Neural progenitor cell (in vitro differentiated cells): ENCODE data around the gene PCDHGA5. TPM values are rescaled to one million over a fixed set of nuclear protein-coding genes. Genes with fewer than 3 reads are reported as not detected.

Experiments
- DNase-seq: peaks from one replicate; pipeline ENCODE4 v3.0.0-alpha.2; 2016; ENCODE audit warnings: low spot score
- H2AFZ ChIP-seq: fragments of 200-600 bp; sonication (generic); replicated peaks from 2 replicates; pipeline ENCODE4 v1.6.1; 2016; ENCODE audit warnings: antibody characterized with exemption
- H3F3A ChIP-seq: fragments of 200-600 bp; sonication (generic); 2 replicates; pipeline ENCODE4 v1.6.1; 2016; ENCODE audit warnings: antibody characterized with exemption, low read depth
- H3K27ac ChIP-seq: fragments of 200-600 bp; sonication (generic); 2 replicates; pipeline ENCODE4 v1.5.1; 2016; ENCODE audit warnings: mild to moderate bottlenecking
- H3K27me3 ChIP-seq: fragments of 200-600 bp; sonication (generic); 2 replicates; pipeline ENCODE4 v1.6.1; 2016; ENCODE audit warnings: mild to moderate bottlenecking, moderate library complexity
- H3K36me3 ChIP-seq: fragments of 200-600 bp; sonication (generic); 2 replicates; pipeline ENCODE4 v1.5.1; 2016
- H3K4me1 ChIP-seq: fragments of 200-600 bp; sonication (generic); 2 replicates; pipeline ENCODE4 v1.6.1; 2016; ENCODE audit warnings: mixed run types
- H3K4me2 ChIP-seq: fragments of 200-600 bp; sonication (generic); 2 replicates; pipeline ENCODE4 v1.6.1; 2016
- H3K4me3 ChIP-seq: fragments of 200-600 bp; sonication (generic); 2 replicates; pipeline ENCODE4 v1.5.1; 2016
- H3K79me2 ChIP-seq: fragments of 200-600 bp; sonication (generic); 2 replicates; pipeline ENCODE4 v1.6.1; 2016; ENCODE audit warnings: low read depth
- H3K9ac ChIP-seq: fragments of 200-600 bp; sonication (generic); 2 replicates; pipeline ENCODE4 v1.6.1; 2016
- H3K9me3 ChIP-seq: fragments of 200-600 bp; sonication (generic); 2 replicates; pipeline ENCODE4 v1.5.1; 2016; ENCODE audit warnings: low read depth
- H4K20me1 ChIP-seq: fragments of 200-600 bp; sonication (generic); 2 replicates; pipeline ENCODE4 v1.6.1; 2016; ENCODE audit warnings: low read depth
- H3K27ac Mint-ChIP-seq: 3 replicates; pipeline ENCODE4 v1.8.0; 2021; ENCODE audit warnings: mixed read lengths
- H3K27me3 Mint-ChIP-seq: 2 replicates; pipeline ENCODE4 v1.8.0; 2022; ENCODE audit warnings: low read depth, mild to moderate bottlenecking, inconsistent platforms, moderate library complexity, mixed read lengths; ENCODE audit not compliant: insufficient read depth
- H3K36me3 Mint-ChIP-seq: 3 replicates; pipeline ENCODE4 v1.8.0; 2021; ENCODE audit warnings: mixed read lengths
- H3K4me1 Mint-ChIP-seq: 3 replicates; pipeline ENCODE4 v1.8.0; 2021; ENCODE audit warnings: mixed read lengths
- H3K4me3 Mint-ChIP-seq: 3 replicates; pipeline ENCODE4 v1.8.0; 2021; ENCODE audit warnings: mild to moderate bottlenecking, moderate library complexity, mixed read lengths
- H3K9me3 Mint-ChIP-seq: 3 replicates; pipeline ENCODE4 v1.8.0; 2020; ENCODE audit warnings: mixed read lengths
- EZH2 ChIP-seq: fragments of 200-600 bp; sonication (generic); IDR thresholded peaks from 2 replicates; pipeline ENCODE4 v1.6.1; 2017; ENCODE audit warnings: antibody characterized with exemption, mild to moderate bottlenecking, moderate library complexity
- EZH2phosphoT487 ChIP-seq: fragments of 200-600 bp; sonication (generic); IDR thresholded peaks from 2 replicates; pipeline ENCODE4 v1.6.1; 2017; ENCODE audit warnings: antibody characterized with exemption
- total RNA-seq: library from RNA; depleted of rRNA; stranded (reverse); fragments of >200 nt; gene quantifications from 2 replicates; pipeline ENCODE4 v1.2.3, GENCODE V29; 2015; ENCODE audit warnings: low replicate concordance
- TF ChIP-seq, protein P1 (sequence below): fragments of 200-600 bp; sonication (generic); IDR thresholded peaks from 2 replicates; pipeline ENCODE4 v1.5.1; 2017; ENCODE audit warnings: antibody characterized with exemption, mild to moderate bottlenecking

PCDHGA5 gene
- total RNA-seq, 1 donor from 2014 or later = 0.71 TPM

DNA sequence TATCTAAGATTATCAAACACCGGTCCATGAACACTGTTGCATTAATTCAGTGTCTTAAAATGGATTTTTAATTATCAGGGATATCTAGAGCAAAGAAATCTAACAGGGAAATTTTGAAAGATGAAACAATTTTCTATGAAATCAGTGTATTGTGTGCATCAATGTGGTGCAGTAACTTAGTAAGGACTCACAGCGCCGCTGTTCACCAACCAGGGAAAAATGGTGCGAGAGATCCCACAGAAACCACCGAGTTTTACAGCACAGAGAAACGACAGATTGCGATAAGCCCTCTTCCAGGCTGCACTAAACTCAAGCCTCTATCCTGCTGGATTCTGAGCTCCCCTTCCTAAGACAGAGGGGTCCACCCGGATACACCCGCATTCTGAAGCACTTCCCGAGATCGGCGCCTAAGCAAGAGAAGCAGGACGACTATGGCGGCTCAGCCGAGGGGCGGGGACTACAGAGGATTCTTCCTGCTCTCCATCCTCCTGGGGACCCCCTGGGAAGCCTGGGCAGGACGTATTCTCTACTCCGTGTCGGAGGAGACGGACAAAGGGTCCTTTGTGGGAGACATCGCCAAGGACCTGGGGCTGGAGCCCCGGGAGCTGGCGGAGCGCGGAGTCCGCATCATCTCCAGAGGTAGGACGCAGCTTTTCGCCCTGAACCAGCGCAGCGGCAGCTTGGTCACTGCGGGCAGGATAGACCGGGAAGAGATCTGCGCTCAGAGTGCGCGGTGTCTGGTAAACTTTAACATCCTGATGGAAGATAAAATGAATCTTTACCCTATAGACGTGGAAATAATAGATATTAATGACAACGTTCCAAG, 18.7 kb downstream of the PCDHGA5 start, which contains the start of gene PCDHGA7:
TSS of gene PCDHGA7 (plus strand) at position 274 of the 826 bp plus-strand sequence. CDS start at position 432, 158 bp downstream.
- Mint-ChIP-seq H3K9me3 (peaks cover 53% of the 10 kb centered on the region), H3K4me3 (no peak within 1 kb of the TSS), H3K36me3 (no peaks in the 10 kb centered on the region), H3K27me3 (peaks cover 5% of the 10 kb centered on the region), H3K4me1 (no peaks in the 10 kb centered on the region), H3K27ac (no peak within 1 kb of the TSS)
- Histone ChIP-seq H3K4me2 (no peak within 1 kb of the TSS), H3K27ac (no peak within 1 kb of the TSS), H3K79me2 (no peaks in the 10 kb centered on the region), H3K36me3 (no peaks in the 10 kb centered on the region), H3F3A (no peaks in the 10 kb centered on the region), H3K4me3 (no peak within 1 kb of the TSS), H3K9ac (no peak within 1 kb of the TSS), H3K9me3 (peaks cover 3% of the 10 kb centered on the region), H3K4me1 (no peaks in the 10 kb centered on the region), H4K20me1 (no peaks in the 10 kb centered on the region), H2AFZ (no peak within 1 kb of the TSS), H3K27me3 (no peaks in the 10 kb centered on the region)
- TF ChIP-seq EZH2phosphoT487 (no peak), EZH2 (no peak)
- TF ChIP-seq, protein P1, sequence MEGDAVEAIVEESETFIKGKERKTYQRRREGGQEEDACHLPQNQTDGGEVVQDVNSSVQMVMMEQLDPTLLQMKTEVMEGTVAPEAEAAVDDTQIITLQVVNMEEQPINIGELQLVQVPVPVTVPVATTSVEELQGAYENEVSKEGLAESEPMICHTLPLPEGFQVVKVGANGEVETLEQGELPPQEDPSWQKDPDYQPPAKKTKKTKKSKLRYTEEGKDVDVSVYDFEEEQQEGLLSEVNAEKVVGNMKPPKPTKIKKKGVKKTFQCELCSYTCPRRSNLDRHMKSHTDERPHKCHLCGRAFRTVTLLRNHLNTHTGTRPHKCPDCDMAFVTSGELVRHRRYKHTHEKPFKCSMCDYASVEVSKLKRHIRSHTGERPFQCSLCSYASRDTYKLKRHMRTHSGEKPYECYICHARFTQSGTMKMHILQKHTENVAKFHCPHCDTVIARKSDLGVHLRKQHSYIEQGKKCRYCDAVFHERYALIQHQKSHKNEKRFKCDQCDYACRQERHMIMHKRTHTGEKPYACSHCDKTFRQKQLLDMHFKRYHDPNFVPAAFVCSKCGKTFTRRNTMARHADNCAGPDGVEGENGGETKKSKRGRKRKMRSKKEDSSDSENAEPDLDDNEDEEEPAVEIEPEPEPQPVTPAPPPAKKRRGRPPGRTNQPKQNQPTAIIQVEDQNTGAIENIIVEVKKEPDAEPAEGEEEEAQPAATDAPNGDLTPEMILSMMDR = no peak
- no peak for DNase-seq

DNA sequence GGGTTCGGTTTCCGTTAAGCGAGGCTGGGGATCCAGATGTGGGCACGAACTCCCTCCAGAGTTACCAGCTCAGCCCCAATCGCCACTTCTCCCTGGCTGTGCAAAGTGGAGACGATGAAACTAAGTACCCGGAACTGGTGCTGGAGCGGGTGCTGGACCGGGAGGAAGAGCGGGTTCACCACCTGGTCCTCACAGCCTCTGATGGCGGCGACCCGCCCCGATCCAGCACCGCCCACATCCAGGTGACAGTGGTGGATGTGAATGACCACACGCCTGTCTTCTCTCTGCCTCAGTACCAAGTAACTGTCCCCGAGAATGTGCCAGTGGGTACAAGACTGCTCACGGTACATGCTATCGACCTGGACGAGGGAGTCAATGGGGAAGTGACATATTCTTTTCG, 19.4 kb downstream of the PCDHGA5 start:
- Histone ChIP-seq H3K9me3 (peaks cover 3% of the 10 kb centered on the region), H3K27ac (no peak overlapping the region), H2AFZ (no peak overlapping the region), H4K20me1 (no peaks in the 10 kb centered on the region), H3K9ac (no peak overlapping the region), H3K27me3 (no peaks in the 10 kb centered on the region), H3K79me2 (no peaks in the 10 kb centered on the region), H3K4me3 (no peak overlapping the region), H3K36me3 (no peaks in the 10 kb centered on the region), H3F3A (no peaks in the 10 kb centered on the region), H3K4me2 (no peak overlapping the region), H3K4me1 (no peaks in the 10 kb centered on the region)
- Mint-ChIP-seq H3K27me3 (peaks cover 4% of the 10 kb centered on the region), H3K9me3 (peaks cover 56% of the 10 kb centered on the region), H3K4me1 (no peaks in the 10 kb centered on the region), H3K4me3 (no peak overlapping the region), H3K36me3 (peaks cover under 1% of the 10 kb centered on the region), H3K27ac (no peak overlapping the region)
- TF ChIP-seq EZH2 (no peak), EZH2phosphoT487 (no peak)
- TF ChIP-seq, protein P1 = no peak
- no peak for DNase-seq

DNA sequence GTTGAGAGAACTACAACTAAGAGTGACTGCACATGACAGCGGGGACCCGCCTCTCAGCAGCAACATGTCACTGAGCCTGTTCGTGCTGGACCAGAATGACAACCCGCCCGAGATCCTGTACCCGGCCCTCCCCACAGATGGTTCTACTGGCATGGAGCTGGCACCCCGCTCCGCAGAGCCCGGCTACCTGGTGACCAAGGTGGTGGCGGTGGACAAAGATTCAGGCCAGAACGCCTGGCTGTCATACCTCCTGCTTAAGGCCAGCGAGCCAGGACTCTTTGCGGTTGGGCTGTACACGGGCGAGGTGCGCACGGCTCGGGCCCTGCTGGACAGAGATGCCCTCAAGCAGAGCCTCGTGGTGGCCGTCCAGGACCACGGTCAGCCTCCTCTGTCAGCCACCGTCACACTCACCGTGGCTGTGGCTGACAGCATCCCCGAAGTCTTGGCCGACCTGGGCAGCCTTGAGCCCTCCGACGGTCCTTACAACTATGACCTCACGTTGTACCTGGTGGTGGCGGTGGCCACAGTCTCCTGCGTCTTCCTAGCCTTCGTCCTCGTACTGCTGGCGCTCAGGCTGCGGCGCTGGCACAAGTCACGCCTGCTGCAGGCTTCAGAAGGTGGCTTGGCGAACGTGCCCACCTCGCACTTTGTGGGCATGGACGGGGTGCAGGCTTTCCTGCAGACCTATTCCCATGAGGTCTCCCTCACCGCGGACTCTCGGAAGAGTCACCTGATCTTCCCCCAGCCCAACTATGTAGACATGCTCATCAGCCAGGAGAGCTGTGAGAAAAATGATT, 20.7 kb downstream of the PCDHGA5 start:
- H3K4me1 ChIP-seq = no peaks in the 10 kb centered on the region
- H3K79me2 ChIP-seq = no peaks in the 10 kb centered on the region
- peaks cover 6% of the 10 kb centered on the region for H3K9me3 ChIP-seq
- Mint-ChIP-seq H3K4me1 (no peaks in the 10 kb centered on the region), H3K27ac (no peak overlapping the region), H3K27me3 (peaks cover 4% of the 10 kb centered on the region), H3K9me3 (peaks cover 60% of the 10 kb centered on the region), H3K36me3 (peaks cover 3% of the 10 kb centered on the region), H3K4me3 (no peak overlapping the region)
- no peaks in the 10 kb centered on the region for H3K27me3 ChIP-seq
- H4K20me1 ChIP-seq = no peaks in the 10 kb centered on the region
- no peak for DNase-seq
- TF ChIP-seq EZH2phosphoT487 = no peak
- TF ChIP-seq, protein P1 = no peak
- no peak for TF ChIP-seq EZH2
- no peaks in the 10 kb centered on the region for H3K36me3 ChIP-seq
- H2AFZ ChIP-seq = no peak overlapping the region
- H3F3A ChIP-seq = no peaks in the 10 kb centered on the region
- no peak overlapping the region for H3K4me2 ChIP-seq
- no peak overlapping the region for H3K9ac ChIP-seq
- H3K4me3 ChIP-seq = no peak overlapping the region
- H3K27ac ChIP-seq = no peak overlapping the region
